NCI-H128 (cell line): ENCODE measurements around the gene AMBP.
"Not testable (repeated sequence)": the region's sequence is repeated elsewhere in the genome, so short reads cannot be mapped to it uniquely, and the experiment has no call there.

Experiments
- DNase-seq: peaks from one replicate; lab custom pipeline; 2025; ENCODE audit not compliant: unreplicated experiment; lab: John Stamatoyannopoulos, UW

AMBP gene

DNA sequence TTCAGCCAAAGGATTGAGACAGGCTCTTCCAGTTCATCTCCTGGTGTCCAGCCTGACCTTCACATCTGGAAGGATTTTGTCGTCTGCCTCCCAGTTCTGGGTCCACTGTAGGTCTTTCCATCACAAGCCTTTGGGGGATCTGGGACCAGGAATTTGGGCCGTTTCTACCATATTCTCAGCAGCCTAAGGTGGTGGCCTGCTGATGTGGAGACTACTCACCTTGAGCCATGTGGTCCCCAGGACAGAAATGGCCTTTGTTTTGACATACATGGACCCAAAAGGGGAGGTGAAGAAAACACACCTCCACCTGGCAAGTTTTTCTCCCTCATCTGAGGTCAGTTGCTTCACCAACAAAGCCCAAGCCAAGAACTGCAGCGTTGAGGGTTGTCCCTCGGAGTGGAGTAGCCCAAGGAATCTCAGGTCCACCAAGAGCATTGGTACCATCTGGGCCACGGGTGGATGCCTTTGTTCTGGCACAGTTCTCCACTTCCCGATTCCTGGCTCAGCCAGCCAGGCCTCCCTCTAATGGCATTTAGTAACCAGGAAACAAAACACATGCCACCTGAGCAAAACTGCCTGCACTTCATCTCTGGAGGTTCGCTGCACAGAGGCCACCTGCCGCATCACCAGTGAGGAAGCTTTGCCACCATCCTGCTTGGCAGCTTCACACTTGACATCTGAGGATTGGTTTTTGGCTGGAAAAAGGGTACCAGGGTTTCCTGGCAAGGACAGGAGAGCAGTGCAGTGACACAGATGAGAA is 24.7 kb downstream of the AMBP start:
- DNase-seq = no peak

DNA sequence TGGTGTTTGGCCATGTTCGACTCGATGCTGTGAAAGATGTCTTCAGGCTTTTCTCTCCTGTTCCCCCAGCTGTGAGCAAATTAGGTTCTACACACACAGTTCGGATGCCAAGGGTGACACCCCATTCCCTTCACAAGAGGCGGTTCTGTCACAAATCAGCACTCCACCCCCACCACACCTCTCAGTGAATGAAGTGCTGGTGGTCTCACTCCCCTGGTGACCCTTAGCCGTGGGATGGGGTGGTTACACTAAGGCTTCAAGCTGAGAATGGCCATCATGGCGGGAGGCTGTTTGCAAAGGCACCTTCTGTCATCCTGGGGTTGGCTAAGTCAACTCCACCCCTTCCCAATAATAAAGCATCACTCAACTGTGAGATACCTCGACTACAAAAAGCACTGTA is 26.4 kb downstream of the AMBP start:
- no peak for DNase-seq

DNA sequence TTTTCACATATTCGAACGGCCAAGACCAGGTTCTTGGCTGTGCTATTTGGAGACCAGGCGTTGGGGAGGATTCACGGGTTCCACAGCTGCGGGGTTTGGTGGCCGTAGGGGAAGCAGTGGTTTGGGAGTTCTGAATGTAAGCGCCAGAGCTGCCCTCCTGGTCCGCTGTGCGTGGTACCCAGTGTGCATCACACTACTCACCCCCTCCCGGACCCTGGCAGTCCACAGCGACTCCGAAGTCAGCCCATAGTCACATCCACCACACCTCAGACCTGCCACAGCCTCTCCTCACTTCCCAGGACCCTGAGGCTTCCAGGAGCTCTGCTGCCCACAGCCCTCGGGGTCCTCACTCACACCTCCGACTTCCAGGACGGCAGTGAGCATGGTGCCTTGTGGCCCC is 26.8 kb downstream of the AMBP start:
- DNase-seq = no peak

DNA sequence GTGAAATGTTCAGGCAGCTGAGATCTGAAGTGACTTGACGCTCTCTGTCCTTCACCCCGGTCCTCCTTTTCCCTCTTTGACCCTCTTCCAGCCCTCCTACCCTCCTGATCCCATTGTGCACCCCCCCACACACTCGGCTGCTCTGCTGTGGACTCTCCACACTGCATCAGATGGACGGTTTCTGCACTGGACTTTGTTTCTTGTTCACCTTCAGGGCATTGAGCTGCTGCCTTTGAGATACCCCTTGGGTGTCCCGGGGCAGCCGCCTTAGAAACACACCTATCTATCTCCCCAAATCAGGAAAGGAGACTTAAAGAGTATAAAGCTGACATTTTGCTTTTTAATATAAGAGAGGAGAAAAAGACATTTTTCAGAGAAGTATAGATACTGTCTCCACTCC is 27.5 kb downstream of the AMBP start:
- DNase-seq = no peak

DNA sequence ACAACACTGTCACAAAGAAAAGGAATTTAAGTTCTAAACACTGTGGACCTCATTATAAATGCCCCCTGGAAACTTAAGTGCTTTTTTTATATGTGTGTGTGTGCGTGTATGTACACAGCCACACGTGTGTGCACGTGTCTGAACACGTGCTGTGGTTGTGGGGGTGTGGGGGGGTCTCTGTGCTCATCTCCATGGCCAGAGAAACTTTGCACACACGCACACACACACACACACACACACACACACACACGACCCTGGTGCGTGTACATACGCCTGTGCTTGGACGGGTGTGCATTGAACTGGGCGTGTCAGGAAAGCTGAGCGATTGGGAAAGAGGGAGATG is 27.9 kb downstream of the AMBP start:
- DNase-seq = no peak

DNA sequence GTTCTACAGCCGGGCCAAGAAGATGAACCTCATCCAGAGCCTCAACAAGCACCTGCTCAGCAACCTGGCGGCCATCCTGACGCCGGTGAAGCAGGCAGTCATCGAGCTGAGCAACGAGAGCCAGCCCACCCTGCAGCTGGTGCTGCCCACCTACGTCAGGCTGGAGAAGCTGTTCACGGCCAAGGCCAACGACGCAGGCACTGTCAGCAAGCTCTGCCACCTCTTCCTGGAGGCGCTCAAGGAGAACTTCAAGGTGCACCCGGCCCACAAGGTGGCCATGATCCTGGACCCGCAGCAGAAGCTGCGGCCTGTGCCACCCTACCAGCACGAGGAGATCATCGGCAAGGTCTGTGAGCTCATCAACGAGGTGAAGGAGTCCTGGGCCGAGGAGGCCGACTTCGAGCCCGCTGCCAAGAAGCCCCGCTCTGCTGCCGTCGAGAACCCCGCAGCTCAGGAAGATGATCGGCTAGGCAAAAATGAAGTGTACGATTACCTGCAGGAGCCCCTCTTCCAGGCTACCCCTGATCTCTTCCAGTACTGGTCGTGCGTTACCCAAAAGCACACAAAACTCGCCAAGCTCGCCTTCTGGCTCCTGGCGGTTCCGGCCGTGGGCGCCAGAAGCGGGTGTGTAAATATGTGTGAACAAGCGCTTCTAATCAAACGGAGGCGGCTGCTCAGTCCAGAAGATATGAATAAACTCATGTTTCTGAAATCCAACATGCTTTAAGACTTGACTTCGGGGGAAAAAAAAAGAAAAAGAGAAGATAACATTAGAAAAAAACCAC is 28.5 kb downstream of the AMBP start:
- DNase-seq = no peak

DNA sequence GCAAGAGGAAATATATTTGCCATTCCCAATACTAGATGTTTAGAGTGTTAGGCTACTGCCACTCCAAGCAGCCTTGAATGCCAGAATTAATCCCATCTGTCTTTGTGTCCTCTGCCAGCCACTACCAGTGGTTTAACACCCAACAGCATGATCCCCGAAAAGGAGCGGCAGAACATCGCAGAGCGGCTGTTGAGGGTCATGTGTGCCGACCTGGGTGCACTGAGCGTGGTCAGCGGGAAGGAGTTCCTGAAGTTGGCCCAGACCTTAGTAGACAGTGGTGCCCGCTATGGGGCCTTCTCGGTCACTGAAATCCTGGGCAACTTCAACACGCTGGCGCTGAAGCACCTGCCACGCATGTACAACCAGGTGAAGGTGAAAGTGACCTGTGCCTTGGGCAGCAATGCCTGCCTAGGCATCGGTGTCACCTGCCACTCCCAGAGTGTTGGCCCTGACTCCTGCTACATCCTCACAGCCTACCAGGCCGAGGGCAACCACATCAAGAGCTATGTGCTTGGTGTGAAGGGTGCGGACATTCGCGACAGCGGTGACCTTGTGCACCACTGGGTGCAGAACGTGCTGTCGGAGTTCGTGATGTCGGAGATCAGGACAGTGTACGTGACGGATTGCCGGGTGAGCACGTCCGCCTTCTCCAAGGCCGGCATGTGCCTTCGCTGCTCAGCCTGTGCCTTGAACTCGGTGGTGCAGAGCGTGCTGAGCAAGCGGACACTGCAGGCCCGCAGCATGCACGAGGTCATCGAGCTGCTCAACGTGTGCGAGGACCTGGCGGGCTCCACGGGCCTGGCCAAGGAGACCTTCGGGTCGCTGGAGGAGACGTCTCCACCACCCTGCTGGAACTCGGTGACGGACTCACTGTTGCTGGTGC is 29.3 kb downstream of the AMBP start:
- DNase-seq = no peak

DNA sequence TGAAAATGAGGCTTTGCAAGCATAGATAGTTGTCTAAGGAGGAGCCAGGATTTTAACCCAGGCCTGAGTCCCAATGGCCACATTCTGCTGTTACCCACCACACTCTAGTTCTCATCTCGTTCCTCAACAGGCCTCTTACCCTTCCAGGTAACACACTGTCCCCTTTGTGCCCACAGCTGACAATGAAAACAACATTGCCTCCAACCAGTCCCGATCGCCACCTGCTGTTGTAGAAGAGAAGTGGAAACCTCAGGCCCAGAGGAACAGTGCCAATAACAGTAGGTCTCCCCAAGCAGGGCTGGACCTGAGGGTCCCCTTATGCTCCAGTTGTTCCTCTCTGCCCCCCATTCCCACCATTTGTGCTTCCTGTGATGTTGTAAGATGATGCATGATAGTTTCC is 30.4 kb downstream of the AMBP start:
- DNase-seq = no peak

DNA sequence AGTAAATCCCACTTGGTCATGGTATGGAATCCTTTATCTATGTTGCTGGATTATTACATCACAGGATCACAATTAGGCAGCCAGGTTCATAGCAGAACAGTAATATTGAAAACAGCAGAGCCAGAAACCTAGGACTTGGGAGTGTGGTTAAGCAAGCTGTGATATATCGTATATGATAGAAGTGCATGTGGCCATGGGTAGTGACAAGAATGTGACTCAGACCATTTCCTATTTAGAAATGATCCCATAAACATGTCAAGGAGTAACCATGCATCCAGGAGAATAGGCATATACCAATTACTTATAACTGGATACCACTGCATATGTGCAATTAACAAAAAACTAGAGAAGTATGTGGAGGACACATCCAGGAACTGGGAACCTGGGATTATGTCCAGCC is 31.2 kb downstream of the AMBP start:
- DNase-seq = no peak

DNA sequence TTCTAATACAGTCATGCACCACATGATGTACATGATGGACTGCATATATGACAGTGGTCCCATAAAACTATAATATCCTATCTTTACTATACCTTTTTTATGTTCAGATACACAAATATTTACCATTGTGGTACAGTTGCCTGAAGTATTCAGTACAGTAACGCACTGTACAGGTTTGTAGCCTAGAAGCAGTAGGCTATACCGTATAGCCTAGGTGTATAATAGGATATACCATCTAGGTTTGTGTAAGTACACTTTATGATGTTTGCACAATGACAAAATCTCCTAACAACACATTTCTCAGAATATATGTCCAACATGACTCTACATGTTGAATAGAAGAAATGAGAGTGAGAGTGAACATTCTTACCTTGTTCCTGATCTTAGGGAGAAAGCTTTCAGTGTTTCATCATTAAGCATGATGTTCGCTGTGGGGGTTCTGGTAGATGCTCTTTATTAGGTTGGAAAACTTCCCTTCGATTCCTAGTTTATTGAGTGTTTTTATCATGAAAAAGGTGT is 31.8 kb downstream of the AMBP start:
- no peak for DNase-seq

DNA sequence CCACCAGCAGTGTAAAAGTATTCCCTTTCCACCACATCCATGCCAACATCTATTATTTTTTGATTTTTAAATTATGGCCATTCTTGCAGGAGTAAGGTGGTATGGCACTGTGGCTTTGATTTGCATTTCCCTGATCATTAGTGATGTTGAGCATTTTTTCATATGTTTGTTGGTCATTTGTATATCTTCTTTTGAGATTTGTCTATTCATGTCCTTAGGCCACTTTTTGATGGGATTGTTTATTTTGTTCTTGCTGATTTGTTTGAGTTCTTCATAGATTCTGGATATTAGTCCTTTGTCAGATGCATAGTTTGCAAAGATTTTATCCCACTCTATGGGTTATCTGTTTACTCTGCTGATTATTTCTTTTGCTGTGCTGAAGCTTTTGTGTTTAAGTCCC is 34.4 kb downstream of the AMBP start:
- not testable (repeated sequence) for DNase-seq

DNA sequence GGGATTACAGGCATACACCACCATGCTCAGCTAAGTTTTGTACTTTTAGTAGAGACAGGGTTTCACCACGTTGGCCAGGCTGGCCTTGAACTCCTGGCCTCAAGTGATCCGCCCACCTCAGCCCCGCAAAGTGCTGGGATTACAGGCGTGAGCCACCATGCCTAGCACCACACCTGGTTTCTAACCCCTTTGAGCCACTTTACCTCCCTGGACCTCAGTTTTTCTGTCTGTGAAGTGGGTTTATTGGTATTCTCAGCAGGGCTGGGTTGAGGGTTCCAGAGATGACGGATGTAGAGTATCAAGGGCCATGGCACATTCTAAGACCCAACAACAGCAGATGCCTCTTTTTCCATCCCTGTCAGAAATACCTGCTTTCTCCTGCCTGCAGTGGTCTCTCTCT is 38.6 kb downstream of the AMBP start:
- no peak for DNase-seq

DNA sequence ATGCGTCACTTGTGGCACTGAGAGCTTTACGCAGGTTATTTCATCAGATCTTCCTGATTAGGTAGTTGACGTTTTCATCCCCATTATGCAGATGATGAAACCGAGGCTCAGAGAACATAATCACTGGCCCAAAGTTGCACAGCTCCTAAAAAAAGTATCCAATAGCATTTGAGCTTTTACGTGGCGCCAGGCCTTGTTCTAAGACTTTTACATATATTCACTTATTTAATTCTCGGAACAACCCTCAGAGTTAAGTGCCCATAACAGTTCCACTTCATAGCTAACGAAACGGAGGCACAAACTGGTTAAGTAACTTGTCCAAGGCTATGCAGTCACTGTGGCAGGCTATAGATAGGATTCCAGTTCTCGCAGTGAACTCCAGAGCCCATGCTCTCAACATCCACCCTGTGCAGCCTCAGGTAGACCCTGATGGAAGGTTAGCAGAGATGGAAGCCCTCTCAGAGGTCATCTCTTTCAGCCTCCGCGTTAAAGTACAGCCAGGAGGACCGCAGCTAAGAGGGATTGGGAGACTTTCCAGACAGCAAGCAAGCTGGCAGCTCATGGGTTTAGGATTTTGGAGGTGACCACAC is 39.3 kb downstream of the AMBP start:
- no peak for DNase-seq

DNA sequence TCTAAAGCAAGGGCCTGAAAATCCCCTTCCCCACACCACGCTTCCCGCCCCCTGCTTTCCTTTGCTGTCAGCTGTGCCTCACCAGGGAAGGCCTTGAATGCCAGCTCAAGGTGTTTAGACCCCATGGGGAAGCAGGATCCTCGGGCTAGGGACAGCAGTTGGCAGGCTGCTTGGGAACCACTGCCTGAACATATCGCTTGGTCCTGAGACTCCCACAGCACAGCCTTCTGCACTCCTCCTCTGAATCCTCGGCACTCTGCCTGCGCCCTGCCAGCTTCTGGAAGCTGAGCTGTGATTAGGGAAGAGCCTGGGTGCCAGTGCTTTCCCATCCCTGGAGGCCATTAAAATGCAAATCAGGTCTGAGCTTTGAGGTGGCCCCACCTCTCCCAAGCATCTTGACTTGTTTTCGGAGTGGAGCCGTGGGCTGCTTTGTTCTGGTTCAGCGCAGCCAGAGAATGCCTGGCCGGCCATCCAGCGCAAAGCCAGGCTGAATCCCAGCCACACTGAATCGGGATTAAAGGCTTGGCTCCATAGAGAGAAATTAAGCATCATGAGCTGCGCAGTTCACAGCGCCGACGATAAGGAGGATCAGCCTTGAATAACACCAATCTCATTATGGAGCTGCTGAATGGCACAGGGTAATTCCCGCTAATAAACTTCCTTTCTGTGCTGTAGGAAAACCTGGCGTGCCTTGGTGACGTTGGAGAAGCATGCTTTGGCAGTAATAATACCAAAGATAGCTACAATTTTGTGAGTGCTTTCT is 40.0 kb downstream of the AMBP start:
- no peak for DNase-seq

DNA sequence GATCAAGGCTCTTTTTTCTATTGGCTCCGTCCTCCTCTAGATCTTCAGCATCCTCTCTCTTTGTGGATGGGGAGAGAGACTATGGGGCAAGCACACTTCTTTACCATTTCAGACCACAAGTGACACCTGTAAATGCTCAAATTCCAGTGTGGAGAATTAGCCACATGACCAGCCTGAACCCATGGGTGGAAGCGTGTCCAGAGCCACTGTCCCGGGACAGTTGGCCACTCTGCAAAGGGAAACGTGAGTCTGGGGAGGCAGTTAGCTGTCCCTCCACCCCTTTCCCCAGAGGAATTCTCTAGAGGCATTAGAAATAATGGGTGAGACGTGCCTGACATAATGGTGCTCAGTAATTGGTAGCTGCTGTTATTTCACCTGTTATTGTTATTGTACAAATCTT is 40.9 kb downstream of the AMBP start:
- DNase-seq = no peak

DNA sequence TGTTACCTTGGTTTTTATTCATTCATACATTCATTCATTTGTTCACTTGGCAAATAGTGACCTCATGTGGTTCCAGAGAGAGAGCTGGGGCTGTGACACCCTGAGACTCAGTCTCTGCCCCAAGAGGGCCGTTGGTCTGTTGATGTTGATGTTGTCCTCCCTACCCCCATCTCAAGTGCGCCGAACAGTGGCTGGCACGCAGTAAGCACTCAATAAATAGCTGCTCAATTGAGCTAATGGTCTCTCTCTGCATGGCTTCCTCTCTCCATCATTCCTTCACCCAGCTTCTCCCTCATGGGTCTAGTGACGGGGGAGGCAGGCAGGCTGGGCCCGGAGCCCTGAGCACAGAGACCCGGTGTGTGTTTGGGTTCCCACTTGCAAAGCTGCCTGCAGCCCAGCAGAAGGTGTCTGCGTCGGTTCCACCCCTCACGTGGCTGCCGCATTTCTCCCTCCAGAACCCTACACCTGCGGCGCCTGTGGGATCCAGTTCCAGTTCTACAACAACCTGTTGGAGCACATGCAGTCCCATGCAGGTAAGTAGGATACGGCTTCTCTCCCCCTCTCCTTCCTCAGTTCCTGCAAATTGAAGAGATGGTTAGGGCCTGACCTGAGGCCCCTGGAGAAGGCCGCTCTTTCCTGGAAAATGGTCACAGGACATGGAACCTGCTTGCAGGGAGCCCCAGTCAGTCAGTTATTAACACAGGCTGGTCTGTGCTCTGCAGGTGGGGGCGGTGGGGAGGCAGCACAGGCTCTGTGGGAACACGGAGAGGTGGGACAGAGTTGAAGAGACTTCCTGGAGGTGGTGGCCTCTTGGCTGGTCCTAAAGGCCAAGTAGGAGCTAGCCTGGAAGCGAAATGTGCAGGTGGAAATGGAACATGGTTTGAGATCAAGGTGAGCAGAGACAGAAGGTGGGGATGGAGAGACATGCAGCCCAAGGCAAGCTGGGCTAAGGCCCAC is 42.0 kb downstream of the AMBP start:
- no peak for DNase-seq

DNA sequence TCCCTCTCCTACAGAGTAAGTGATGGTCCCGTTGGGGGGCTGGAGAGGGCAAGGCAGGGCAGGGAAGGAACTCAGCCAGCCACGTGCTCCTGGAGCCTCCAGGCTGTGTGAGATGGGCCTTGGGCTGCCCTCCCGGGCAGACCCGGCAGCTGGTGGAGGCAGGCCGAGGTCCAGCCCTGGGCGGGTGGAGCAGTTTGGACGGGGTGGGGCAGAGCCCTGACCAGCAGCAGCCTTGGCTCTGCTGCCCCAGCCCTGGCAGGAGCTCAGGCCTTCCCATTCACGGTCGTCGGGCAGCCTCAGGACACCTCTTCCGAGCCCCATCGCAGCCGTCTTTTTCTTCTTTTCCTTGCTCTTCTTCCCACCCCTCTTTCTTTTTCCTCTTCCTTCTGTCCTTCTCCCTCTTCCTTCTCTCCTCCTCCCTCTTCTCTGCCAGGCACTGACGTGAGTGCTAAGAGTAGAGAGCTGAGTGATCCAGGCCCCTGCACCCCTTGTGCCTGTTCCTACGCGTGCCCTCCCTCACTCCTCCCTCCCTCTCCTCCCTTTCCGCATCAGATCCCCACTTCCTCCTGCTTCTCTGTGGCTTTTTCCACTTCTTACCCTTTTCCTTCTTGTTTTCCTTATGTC is 42.8 kb downstream of the AMBP start:
- DNase-seq = no peak

DNA sequence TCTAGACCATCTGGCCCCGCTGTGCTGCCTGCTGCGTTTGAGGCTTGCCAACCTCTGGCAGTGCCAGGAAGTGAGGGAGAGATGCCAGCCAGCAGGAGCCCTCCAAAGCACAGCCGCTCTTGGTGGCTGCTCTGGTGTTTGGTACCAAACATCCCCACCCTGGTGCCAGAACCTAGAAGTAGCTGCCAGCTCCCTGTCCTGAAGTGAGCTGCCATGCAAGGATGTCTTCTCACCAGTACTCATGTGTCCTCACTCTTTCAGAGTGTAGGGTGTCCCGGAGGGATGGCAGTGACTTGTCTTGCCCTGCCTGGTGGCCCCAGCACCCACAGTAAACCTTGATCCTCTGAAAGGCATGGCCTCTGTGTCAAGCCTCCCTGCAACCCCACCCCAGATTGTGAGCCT is 43.4 kb downstream of the AMBP start:
- DNase-seq = no peak

DNA sequence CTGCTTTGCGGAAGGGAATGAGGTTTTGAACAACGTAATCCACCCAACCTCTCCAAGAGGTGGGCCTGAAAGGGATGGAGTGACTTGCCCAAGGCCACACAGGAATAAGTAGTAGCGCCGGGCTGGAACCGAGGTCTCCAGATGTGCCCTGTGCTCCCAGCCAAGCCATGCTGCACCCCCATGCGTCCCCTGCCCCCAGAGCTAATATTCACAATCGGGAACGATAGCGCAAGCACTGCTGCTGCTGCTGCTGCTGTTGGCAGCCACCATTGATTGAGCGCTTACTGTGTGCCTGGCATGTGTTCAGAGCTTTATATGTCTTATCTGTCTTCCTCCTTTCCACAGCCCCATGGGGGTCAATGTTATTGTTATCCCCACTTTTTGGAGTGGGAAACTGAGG is 43.9 kb downstream of the AMBP start:
- DNase-seq = no peak
